ENCODE measurements around the gene MCM9. TPM values are rescaled to one million over a fixed set of nuclear protein-coding genes. Genes with fewer than 3 reads are reported as not detected.

Gene MCM9
- total and polyA plus RNA-seq, 7 donors = 1.6 to 5.6 (median 4.6) TPM

DNA sequence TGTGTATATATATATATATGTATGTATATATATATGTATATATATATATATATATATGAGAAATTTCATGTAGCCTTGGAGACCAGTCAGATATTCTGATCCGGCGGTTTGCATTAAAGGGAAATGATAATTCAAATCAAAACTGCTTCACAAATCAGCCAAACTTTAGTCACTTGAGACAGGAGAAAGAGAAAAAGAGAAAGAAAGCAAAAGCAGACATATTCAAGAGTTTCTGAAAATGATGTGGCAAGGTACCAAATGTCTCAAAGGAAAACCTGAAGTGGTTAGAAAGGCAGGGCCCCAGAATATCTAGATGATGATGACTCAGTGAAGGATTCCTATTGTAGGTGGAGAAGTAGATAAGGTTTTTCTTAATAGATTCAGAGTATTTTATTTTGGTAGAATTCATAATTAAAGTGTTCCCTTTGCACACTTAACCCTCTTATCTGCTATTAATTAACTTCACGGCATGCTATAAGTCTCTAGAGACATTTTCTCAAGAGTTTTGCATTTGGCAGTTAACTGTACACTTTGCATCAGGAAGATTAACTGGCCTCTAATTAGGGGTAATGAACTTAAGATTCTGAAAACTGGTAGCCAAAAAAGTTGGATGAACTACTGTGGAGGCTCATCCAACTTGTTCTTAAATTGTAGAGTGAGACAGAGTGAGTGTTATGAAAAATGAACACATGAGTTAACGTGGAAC is 91.1 kb downstream of the MCM9 start:
- Histone ChIP-seq H3K36me3 (ENCODE audit: insufficient read depth in 1 of 2, low read depth in 1 of 2) (peaks cover 0 to 4% of the 10 kb centered on the region in 2 donors), H3K27ac (no peak overlapping the region), H3K27me3 (ENCODE audit: insufficient read depth in 3 of 3, low read length in 2 of 3) (no peaks in the 10 kb centered on the region), H3K4me3 (no peak overlapping the region), H3K4me1 (no peaks in the 10 kb centered on the region), H3K9me3 (no peaks in the 10 kb centered on the region)
- intact Hi-C loops (cut with DNase I) = no loop called here
- no peak for ATAC-seq
- TF ChIP-seq, protein P1, sequence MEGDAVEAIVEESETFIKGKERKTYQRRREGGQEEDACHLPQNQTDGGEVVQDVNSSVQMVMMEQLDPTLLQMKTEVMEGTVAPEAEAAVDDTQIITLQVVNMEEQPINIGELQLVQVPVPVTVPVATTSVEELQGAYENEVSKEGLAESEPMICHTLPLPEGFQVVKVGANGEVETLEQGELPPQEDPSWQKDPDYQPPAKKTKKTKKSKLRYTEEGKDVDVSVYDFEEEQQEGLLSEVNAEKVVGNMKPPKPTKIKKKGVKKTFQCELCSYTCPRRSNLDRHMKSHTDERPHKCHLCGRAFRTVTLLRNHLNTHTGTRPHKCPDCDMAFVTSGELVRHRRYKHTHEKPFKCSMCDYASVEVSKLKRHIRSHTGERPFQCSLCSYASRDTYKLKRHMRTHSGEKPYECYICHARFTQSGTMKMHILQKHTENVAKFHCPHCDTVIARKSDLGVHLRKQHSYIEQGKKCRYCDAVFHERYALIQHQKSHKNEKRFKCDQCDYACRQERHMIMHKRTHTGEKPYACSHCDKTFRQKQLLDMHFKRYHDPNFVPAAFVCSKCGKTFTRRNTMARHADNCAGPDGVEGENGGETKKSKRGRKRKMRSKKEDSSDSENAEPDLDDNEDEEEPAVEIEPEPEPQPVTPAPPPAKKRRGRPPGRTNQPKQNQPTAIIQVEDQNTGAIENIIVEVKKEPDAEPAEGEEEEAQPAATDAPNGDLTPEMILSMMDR (IDR thresholded peaks at IDR 0.05) = no peak
- DNase-seq = no peak
- 82 to 86% (median 85%) methylated on average over 4 of the region's 4 CpGs for WGBS, 3 donors

DNA sequence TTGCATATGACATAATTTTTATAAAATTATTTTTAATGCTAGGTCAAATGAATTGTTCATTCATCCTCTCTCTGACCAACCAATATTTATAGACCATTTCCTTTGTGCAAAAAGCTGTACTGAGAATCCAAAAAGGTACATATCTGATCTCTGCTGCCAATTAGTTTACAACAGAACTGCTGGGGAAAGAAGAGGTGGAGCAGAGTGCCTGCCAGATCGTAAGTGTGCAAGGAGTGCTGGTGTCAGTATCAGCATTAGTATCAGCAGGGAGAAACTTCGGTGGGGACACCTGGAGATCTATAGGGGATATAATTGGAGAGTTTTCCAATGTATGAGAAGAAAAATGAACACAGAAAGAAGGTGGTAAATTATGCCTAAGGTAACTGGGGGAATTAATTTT is 104.3 kb downstream of the MCM9 start:
- no peak overlapping the region for H3K4me3 ChIP-seq
- ATAC-seq (no peak), DNase-seq (no peak)
- H3K4me1 ChIP-seq = peaks cover 4% of the 10 kb centered on the region
- H3K36me3 ChIP-seq (ENCODE audit: insufficient read depth in 1 of 2, low read depth in 1 of 2) = peaks cover 5 to 34% of the 10 kb centered on the region in 2 donors
- TF ChIP-seq, protein P1 (IDR thresholded peaks at IDR 0.05) = no peak
- H3K27ac ChIP-seq = no peak overlapping the region
- peaks cover 12% of the 10 kb centered on the region for H3K9me3 ChIP-seq
- no peaks in the 10 kb centered on the region for H3K27me3 ChIP-seq (ENCODE audit: insufficient read depth in 3 of 3, low read length in 2 of 3)
- intact Hi-C loops (cut with DNase I) = no loop called here
- WGBS, 3 donors = 57 to 75% (median 59%) methylated on average over 2 of the region's 2 CpGs

DNA sequence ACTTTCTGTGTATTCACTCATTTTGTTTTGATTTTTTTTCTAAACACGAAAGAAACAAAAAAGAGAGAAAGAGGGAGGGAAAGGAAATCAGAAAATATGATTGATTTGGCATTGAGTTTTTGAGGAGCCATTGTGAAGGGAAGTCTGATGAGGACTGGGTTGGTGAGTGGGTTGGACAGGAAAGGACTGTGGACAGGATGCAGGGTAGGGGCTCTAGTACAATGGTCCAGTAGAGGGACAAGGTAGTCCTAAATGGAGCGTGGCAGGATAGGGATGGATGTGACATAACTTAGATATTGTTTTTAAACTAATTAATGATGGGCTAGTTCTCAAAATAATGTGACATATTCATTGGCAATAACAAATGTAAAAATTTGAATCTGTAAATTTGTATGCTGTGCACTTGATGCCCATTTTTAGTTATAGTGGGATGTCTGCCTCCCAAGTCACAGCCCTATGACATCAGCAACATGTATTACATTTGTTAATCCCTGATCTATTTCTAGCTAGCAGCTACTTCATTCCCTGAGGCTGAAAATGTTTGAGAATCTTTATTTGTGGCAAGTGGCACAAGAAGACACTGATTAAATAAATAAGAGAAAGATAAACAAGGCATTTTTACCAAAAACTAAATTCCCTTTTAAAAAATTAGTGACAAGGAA is 105.0 kb downstream of the MCM9 start:
- Histone ChIP-seq H3K4me1 (peaks cover 4% of the 10 kb centered on the region), H3K27ac (no peak overlapping the region), H3K4me3 (no peak overlapping the region), H3K9me3 (peaks cover 5% of the 10 kb centered on the region), H3K36me3 (ENCODE audit: insufficient read depth in 1 of 2, low read depth in 1 of 2) (peaks cover 5 to 41% of the 10 kb centered on the region in 2 donors), H3K27me3 (ENCODE audit: insufficient read depth in 3 of 3, low read length in 2 of 3) (no peaks in the 10 kb centered on the region)
- TF ChIP-seq, protein P1 (IDR thresholded peaks at IDR 0.05) = no peak
- intact Hi-C loops (cut with DNase I) = no loop called here
- WGBS, 3 donors = 82 to 92% (median 87%) methylated on average over 2 of the region's 2 CpGs
- ATAC-seq (no peak), DNase-seq (no peak)

DNA sequence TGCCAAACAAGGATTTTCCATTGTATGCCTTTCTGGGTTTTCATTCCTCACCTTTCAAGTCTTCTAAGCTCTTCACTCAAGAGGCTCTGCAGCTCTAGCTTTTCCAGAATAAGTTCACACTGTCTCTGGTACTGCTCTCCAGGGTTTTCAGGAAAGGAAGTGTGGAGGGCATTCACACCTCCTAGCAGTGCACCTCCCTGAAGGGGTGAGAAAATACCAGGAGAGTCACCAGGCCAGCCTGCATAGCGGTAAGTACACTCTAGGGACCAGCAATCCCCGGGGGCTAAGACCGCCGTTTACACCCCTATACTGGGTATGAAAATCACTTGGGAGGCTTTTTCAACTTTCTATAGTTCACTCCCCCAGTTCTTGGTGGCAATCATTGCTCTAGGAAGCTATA is 108.9 kb downstream of the MCM9 start:
- Histone ChIP-seq H3K36me3 (ENCODE audit: insufficient read depth in 1 of 2, low read depth in 1 of 2) (peaks cover 5 to 66% of the 10 kb centered on the region in 2 donors), H3K4me3 (no peak overlapping the region), H3K4me1 (peaks cover 4% of the 10 kb centered on the region), H3K27me3 (ENCODE audit: insufficient read depth in 3 of 3, low read length in 2 of 3) (no peaks in the 10 kb centered on the region), H3K27ac (no peak overlapping the region), H3K9me3 (no peaks in the 10 kb centered on the region)
- 91 to 95% (median 94%) methylated on average over 4 of the region's 4 CpGs for WGBS, 3 donors
- intact Hi-C loops (cut with DNase I) = no loop called here
- DNase-seq (no peak), ATAC-seq (no peak)
- TF ChIP-seq, protein P1 (IDR thresholded peaks at IDR 0.05) = no peak

Data from psoas muscle (tissue), 8 donors.